Measurements from ENCODE around the gene LRRTM4.
"Not testable (repeated sequence)": the region's sequence is repeated elsewhere in the genome, so short reads cannot be mapped to it uniquely, and the experiment has no call there.

Gene LRRTM4

GRCh38 chr2:77309725-77310124 lies 212.5 kb downstream of the LRRTM4 start:
- no peak for DNase-seq

DNA sequence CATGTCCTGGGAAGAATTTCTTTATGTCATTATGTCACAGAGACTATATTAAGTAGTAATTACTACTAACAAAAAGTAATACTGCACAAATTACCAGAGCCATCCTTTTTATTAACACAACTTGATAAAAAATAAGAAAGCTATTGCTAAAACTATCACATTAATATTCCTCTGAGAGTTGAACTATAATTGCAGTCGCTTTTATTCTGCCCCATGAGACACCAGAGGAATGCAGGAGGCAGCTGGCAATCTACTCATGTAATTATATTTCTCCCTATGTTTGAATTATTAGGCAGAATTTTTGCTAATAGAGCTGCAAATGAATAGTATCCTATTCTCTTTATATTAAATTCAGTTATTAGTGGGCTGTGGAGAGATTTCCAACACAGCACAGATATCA lies 220.7 kb downstream of the LRRTM4 start:
- no peak for DNase-seq

GRCh38 chr2:77296791-77297190 lies 225.4 kb downstream of the LRRTM4 start:
- no peak for DNase-seq

DNA sequence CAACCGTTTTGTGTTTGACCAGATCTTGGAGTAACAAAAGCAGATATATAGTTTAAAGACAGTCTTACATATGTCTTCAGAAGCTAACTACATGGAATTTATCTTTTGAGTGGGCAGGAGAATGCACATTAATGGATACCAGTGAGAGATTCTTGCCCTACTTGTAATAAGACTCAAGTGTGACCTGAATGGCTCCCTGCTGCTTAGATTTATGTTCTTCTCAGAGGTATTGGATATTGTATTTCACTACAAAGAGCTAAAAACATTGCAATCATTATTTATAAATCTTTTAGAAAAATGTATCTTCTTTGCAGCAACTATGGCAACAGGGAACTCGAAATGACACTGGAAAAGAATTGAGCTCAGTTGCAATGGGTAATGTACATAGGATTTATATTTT lies 227.7 kb downstream of the LRRTM4 start:
- no peak for DNase-seq

- DNase-seq = no peak
Observed at GRCh38 chr2:77284353-77284752, 237.8 kb downstream of the LRRTM4 start.

GRCh38 chr2:77271262-77271661 lies 250.9 kb downstream of the LRRTM4 start:
- no peak for DNase-seq

- no peak for DNase-seq
Observed at GRCh38 chr2:77270433-77270832, 251.7 kb downstream of the LRRTM4 start.

DNA sequence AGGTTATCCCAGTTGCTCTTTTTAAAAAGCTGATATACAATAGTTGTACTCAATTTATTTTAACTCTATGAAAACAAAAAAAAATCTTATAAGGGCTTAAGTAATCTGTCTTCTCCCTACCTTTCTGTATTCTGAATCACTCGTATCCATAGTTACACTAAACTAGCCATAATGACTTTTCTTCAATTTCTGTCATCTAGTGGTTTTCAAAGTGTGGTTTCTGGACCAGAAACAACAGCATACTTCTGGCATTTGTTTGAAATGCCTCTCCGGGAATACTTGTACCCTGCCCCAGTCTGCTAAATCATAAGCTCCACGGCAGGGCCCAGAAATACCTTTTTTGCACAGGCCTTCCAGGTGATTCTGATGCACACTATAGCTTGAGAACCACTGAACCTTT lies 253.6 kb downstream of the LRRTM4 start:
- DNase-seq = no peak

DNA sequence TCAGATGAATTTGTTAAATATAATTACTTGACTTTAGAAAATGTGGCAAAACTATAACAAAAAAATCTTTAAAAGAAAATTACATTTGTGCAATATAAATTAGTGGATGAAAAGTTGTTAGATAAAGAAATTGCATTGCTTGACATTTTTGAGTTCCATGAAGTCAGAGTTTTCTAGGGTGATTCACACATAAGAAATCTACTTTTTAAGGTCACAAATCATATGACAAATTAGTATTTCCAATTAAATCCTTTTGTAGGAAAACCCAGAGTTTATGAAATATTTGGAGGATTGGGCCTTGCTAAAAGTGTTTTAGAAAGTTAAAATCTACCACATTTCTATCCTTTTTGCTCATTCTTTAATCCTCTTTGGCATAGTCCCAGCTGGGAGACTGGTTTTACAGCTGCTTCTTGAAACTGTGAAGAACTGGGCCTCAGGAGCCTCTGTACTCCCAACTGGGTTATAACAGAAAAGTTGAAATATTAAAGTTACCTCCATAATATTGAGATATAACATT lies 289.2 kb downstream of the LRRTM4 start:
- DNase-seq = no peak

- no peak for DNase-seq
Observed at GRCh38 chr2:77228391-77228790, 293.8 kb downstream of the LRRTM4 start.

GRCh38 chr2:77210725-77211124 lies 311.5 kb downstream of the LRRTM4 start:
- no peak for DNase-seq

DNA sequence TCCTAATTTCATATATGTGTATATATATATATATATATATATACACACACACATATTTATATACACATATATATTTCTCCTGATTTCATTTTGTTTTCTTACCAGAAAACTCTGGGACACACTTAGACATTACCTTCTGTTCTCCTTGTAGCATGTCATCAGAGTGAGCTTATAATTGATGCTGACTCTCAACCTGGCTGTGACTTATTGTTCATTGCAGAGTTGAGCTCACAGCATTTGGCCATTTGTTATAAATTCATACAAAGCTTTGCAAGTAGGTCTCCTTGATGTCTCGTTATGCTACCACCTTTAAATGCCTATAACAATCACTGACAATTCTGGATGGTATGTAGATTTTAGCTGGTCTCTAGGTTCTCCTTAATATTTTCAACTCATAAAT lies 314.8 kb downstream of the LRRTM4 start:
- no peak for DNase-seq

DNA sequence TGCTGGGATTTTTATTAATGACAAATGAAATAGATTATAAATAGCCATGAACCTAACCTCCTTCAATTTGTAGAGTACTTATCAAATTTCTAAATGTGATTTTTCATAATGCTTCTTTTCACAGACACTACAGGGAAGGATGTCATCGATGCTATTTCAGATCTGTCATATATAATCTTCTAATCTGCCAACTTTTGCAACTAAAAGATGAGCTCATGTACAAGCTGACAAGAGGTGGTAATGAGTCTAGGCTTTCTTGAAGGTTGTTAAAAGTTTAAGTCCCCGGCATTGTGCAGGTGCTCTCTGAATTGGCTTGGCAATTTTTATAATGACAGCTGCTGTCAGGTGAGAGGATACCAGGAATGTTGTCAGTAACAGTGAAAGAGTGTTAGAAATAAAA lies 320.4 kb downstream of the LRRTM4 start:
- no peak for DNase-seq

DNA sequence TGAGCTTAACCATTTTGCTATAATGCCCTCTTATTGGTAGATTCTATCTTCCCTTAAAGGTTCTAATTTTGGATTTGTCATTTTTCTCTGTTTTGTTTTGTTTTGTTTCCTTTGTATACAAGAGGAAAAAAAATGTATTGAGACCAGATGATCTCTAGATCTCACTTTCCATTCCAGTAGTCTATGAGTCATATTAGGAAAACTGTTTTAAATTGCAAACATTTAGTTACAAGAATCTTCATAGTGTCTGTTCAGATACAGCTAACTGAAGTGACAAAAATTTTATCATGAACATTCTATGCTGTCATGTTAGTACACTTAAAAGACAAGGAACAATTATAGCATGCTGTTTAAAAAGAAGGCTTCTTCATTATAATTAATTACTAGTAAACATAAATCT lies 322.8 kb downstream of the LRRTM4 start:
- DNase-seq = no peak

DNA sequence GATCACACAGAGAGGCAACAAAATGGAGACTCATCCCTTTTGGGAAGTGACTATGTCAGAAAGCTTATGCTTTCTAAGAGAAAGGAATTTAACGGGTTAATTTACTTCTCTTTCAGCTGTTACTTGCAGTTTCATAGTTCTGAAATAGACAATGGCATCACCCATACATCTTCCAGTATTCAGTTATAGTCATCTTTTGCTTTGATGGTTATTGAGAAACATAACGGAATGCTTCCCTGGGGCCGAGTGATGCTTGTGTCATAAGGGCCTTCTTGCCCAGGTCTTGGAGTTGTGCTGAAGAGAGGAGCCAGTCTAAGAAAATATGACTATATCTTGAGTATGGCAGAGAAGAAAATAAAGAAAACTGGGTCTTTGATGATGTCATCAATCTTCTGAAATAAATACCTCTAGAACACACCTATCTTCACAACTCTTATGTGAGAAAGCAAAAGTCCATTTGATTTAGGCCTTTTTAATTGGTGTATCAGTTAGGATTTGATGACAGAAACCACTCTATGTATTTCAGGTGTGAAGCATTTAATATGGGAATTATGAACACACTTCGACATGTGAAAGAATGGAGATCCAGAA lies 328.2 kb downstream of the LRRTM4 start:
- DNase-seq = no peak

DNA sequence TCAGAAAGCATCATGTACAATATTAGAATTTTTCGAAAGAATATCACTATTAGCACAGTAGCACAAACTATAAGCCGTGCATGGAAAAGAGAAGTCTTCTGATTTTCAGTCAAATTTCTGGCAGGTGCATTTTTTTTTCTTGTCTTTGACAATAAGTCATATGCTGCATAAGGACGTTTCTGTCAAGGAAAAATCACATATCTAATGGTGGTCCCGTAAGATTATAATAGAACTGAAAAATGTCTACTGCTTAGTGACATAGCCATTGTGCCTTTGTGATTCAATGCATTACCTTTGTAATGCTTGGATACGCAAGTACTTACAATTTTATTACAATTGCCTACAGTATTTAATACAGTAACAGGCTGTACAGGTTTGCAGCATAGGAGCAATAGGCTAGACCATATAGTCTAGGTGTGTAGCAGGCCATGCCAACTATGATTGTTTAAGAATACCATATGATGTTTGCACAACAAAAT lies 329.3 kb downstream of the LRRTM4 start:
- DNase-seq = no peak

DNA sequence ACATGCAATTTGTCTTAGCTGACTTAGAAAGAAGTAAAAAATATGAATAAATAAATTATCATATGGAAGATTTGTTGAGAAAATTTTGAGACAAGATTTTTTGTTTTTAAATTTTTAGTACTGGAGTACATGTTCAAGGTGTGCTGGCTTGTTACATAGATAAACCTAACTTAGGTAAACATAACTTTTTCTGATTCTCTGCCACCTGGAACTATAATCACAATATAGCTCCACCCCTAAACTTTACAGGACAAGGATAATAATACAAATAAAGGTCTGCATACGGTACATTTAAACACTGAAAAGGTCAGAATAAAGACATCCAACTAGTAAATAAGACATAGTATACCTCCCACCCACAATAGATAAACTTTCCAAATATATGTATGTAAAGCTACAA lies 330.5 kb downstream of the LRRTM4 start:
- no peak for DNase-seq

- DNase-seq = no peak
Observed at GRCh38 chr2:77190721-77191346, 331.3 kb downstream of the LRRTM4 start.

DNA sequence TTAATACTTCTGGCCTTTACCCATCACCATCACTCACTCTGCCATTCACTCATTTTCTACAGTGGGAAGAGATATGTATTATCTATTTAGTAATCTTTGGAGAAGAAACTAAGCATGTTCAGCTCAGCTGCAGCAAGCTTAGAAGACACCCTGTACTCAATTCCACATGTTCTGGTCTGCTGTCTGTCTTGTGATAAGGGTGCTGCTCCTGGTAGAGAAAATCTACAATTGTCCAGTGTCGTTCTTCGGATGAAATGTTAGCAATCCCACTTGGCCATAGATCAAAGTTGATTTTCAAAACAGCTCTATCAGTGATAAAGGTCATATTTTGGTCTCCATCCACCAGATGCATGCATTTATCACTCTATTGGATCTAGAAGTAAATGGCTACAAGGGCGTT lies 337.1 kb downstream of the LRRTM4 start:
- DNase-seq = no peak

GRCh38 chr2:77179297-77179696 lies 342.9 kb downstream of the LRRTM4 start:
- no peak for DNase-seq

GRCh38 chr2:77175266-77175780 lies 346.9 kb downstream of the LRRTM4 start:
- not testable (repeated sequence) for DNase-seq

GRCh38 chr2:77169426-77169825 lies 352.8 kb downstream of the LRRTM4 start:
- no peak for DNase-seq

- DNase-seq = not testable (repeated sequence)
Observed at GRCh38 chr2:77164021-77164420, 358.2 kb downstream of the LRRTM4 start.

DNA sequence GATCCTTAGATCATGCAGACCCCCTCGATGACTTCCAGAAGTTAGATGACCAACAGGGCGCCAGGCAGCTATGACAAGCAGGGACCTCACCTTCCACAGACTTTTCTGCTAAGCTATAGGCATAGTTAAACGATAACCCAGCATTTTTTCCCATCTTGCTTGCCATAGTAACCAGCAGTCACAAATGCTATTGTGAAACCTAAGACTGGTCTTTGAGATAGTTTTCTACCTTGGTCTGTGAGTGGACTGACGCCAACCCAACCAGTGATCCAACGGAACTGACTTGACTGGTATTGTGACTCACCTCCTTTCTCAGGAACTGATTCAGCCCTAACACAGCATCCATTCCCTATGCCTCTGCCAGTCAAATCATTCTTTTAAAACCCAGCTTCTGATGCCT lies 361.2 kb downstream of the LRRTM4 start:
- DNase-seq = no peak

DNA sequence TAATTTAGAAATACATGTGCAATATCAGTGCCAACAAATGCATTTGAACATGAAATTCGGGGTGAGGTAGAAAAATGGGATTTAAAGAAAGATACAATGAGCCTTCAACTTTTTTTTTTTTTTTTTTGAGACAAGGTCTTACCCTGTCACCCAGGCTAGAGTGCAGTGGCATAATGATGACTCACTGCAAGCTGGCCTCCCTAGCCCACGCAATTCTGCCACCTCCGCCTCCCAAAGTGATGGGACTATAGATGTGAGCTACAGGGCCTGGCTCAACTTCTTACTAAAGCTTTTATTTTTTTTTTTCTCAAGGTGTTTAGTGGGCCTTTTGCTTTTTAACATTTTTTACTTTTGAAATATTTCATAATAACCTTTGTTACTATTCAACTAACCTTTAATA lies 365.6 kb downstream of the LRRTM4 start:
- no peak for DNase-seq
